HG03039 (cell line): Measurements from ENCODE around the gene ZBTB46.

Experiments used
- ATAC-seq: cut with Tn5 transposase; IDR thresholded peaks from one replicate; pipeline ENCODE4 v1.9.1; 2021; ENCODE audit warnings: mild to moderate bottlenecking, moderate library complexity; ENCODE audit not compliant: unreplicated experiment

ZBTB46 gene

DNA sequence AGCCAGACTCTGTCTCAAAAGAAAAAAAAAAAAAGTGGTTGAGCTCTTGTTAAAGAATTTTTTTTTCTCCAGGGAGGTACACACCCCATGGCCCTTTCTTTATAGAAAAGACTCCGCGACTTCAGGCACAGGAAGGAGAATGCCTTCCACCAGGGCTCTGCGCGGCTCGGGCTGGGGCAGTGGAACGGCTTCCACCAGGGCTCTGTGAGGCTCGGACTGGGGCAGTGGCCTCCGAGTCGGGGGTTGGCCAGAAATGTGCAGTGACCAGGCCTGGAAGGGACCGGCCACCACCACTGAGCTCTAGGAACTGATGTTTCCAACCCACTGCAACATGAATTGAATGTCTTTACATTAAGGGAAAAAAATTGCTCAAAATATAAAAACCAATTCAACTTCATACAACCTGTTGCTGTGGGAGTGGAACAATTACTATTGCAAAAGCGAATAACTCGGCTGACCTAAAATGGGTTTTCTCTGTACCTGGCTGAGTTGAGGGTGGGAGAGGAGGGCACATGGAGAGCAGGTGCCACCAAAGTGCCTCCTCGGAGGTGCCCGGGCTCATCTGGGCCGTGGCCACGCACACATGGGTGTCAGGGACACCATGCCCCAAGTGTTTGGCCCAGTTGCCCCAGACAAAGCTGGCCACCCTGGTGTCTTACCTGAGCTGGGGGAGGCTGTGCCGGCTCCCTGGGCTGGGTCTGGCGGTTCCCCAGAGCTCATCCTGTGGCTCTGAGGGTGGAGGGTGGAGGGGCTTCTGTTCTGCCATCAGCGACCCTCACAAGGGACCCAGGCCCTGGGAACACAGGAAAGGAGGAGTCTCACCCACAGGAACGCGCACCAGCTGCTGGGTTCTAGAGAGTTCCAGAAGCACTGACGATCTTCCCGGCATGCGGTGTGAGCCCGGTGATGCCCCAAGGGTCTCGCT, 62.2 kb downstream of the ZBTB46 start:
- ATAC-seq: no peak

DNA sequence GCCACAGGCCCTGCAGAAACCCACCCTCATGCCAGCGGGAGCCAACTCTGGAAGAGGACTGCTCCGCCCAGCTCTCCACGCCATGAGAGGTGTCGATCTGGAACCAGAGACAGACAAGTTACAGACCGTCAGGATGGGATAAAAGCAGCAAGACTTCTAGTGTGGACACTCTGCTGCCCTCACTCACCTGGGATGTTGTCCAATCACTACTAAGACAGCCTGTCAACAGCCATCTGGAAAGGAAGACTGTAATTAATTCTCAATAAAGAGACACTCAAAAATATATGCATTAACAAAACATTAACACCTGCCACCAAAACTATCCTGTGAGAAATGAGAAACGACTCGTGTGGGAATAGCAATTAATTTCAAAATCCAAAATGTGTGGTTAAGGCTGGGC, 63.2 kb downstream of the ZBTB46 start:
- ATAC-seq: no peak

GRCh38 chr20:63767456-63767855, 63.6 kb downstream of the ZBTB46 start:
- ATAC-seq: no peak

- no peak for ATAC-seq
Observed at GRCh38 chr20:63766695-63767426, 64.2 kb downstream of the ZBTB46 start.

GRCh38 chr20:63765902-63766301, 65.2 kb downstream of the ZBTB46 start:
- no peak for ATAC-seq

GRCh38 chr20:63765082-63765873, 65.8 kb downstream of the ZBTB46 start:
- no peak for ATAC-seq

- no peak for ATAC-seq
Observed at GRCh38 chr20:63759377-63759901, 71.6 kb downstream of the ZBTB46 start.

DNA sequence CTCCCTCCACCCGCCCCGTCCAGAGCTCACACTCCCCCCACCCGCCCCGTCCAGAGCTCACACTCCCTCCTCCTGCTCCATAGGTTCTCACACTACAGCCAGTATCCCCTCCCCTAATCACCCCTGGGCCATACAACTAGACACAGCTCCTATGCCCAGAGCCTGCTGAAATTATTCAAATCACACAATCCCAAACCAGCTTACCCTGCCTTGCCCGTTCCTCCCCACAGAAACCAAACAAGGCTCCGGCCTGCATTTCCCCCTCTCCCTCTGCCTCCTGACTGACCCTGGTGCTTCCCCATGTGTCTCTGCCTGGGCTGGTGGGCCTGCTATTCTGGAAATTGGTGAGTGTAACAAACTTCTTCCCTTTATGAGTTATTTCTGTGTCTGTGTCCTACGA, 72.9 kb downstream of the ZBTB46 start:
- ATAC-seq: no peak

DNA sequence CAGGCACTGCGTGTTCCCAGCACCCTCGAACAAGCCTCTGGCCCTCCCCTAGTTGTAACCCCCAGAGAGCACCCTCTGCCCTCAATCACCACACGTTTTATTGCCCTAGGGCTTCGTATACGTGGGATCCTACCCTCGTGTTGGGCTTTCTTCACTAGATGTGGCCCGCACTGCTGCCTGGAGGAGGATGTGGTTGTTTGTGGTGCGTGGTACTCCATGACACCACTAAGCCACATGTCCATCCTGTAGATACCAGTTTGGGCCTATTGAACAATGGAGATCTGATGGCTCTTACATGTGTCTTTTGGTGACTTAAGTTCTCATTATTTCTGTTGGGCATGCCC, 74.4 kb downstream of the ZBTB46 start:
- ATAC-seq: no peak

DNA sequence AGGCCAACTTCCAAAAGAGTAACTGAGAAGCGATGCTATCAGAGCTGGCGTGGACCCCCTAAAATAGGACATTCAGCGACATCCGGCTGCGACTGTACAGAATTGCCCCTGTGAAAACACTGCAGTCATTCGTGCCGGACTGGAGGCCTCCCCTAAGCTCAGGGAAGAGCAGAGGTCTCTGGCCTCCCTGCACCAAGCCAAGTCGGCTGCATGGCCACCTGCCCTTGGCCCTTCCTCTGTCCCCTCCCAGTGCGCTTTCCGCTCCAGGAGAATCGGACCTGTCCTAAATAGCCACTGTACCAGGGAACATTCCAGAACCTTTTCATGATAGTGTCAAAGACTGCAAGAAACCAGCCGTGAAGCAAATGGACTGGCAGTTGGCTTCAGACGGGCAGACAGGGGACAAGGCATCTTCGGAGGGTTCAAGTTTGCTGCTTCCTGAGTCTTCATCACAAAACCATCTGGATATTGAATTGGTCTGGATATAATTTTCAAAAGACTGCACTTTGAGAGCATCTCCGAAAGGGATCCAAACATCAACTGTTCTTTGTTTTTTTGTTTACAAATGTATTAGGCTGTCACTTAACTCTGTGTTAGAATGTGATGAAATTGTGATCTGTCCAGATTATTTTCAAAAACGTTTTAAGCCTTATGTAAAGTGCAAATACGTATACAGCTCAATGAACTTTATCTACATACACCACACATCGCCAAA, 75.0 kb downstream of the ZBTB46 start:
- no peak for ATAC-seq

GRCh38 chr20:63754008-63754407, 77.1 kb downstream of the ZBTB46 start:
- ATAC-seq: no peak

DNA sequence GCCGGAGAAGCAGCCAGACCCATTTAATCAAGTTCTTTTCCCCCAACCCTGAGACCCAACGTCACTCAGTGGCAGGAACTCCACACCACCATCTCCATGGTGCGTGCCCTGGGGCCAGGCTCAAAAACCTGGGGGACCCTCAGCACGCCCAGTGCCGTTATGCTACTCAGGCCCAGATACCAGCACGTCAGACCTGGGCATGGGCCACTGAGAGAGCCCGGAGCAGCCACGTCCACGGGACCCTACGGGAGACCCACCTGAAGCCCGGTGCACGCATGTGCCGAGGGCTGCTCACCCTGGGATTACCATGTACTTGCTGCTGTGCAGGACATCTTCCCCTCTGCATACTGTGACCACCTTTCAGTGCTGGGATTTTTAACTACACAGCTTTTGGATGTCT, 77.7 kb downstream of the ZBTB46 start:
- ATAC-seq: no peak

- ATAC-seq: no peak
Observed at GRCh38 chr20:63752411-63753101, 78.5 kb downstream of the ZBTB46 start.

- no peak for ATAC-seq
Observed at GRCh38 chr20:63751471-63752271, 79.4 kb downstream of the ZBTB46 start.

- no peak for ATAC-seq
Observed at GRCh38 chr20:63750807-63751470, 80.1 kb downstream of the ZBTB46 start.

- ATAC-seq: no peak
Observed at GRCh38 chr20:63749597-63750508, 81.2 kb downstream of the ZBTB46 start.

- no peak for ATAC-seq
Observed at GRCh38 chr20:63748934-63749270, 82.2 kb downstream of the ZBTB46 start.
